GM19463 (cell line): ENCODE measurements around the gene SAP30L.

Experiments
- ATAC-seq: cut with Tn5 transposase; IDR thresholded peaks from one replicate; pipeline ENCODE4 v1.9.1; 2021; ENCODE audit warnings: mild to moderate bottlenecking, moderate library complexity; ENCODE audit not compliant: unreplicated experiment

The SAP30L gene

GRCh38 chr5:154505567-154505966, 59.8 kb downstream of the SAP30L start:
- no peak for ATAC-seq

GRCh38 chr5:154506049-154506715, 60.4 kb downstream of the SAP30L start:
- ATAC-seq: no peak

- no peak for ATAC-seq
These were observed 60.9 kb downstream of the SAP30L start for GRCh38 chr5:154506716-154507080.

GRCh38 chr5:154508114-154508513, 62.3 kb downstream of the SAP30L start:
- ATAC-seq: no peak

- ATAC-seq: no peak
These were observed 64.2 kb downstream of the SAP30L start for GRCh38 chr5:154509784-154510555.
